ENCODE measurements around the gene HRC. TPM values are rescaled to one million over a fixed set of nuclear protein-coding genes. Genes with fewer than 3 reads are reported as not detected.
"Not testable (repeated sequence)": the region's sequence is repeated elsewhere in the genome, so short reads cannot be mapped to it uniquely, and the experiment has no call there.

Gene HRC
- total and polyA plus RNA-seq, 4 donors: 0.14 to 5.7 (median 1.1) TPM

DNA sequence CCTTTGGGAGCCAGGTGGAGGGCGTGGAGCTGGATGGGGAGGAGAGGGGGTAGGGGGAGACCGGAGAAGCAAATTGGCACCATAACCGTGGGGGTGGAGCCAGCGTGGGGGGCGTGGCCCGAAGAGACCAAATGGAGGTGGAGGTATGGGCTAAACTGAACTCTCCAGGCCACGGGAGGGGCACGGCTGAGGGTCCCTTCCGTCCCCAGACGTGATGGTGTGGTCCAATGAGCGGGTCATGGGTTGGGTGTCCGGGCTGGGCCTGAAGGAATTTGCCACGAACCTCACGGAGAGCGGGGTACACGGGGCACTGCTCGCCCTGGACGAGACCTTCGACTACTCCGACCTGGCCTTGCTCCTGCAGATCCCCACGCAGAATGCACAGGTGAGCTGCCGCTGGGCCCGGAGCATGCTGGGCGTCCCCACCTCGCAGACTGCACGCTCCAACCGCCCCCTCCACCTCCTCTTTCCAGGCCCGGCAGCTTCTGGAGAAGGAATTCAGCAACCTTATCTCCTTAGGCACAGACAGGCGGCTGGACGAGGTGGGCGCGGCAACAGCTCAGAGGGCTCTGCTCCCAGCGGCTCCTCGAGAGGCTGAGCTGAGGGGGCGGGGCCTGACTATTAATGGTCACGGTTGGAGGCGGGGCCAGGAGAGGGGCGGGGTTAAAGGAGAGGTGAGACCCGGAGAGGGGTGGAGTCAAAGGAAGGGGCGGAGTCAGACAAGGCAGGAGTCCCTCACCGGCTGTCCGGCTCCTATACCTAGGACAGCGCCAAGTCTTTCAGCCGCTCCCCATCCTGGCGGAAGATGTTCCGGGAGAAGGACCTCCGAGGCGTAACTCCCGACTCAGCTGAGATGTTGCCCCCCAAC is 6.2 kb downstream of the HRC start:
- peak overlapping the region; percentile 83 to 92 for H3K27ac ChIP-seq (ENCODE audit: low read depth in 1 of 2, low read length in 1 of 2)
- peak overlapping the region in 1 of 2 donors; percentile 69 for H3K9ac ChIP-seq (ENCODE audit: insufficient read depth in 1 of 2, low read length in 2 of 2)
- WGBS, 2 donors: 1 to 3% methylated on average over 46 to 49 of the region's 49 CpGs
- no peaks in the 10 kb centered on the region for H3K27me3 ChIP-seq (ENCODE audit: control insufficient read depth in 3 of 3, insufficient read depth in 3 of 3, low read length in 2 of 3)
- TF ChIP-seq, protein P1, sequence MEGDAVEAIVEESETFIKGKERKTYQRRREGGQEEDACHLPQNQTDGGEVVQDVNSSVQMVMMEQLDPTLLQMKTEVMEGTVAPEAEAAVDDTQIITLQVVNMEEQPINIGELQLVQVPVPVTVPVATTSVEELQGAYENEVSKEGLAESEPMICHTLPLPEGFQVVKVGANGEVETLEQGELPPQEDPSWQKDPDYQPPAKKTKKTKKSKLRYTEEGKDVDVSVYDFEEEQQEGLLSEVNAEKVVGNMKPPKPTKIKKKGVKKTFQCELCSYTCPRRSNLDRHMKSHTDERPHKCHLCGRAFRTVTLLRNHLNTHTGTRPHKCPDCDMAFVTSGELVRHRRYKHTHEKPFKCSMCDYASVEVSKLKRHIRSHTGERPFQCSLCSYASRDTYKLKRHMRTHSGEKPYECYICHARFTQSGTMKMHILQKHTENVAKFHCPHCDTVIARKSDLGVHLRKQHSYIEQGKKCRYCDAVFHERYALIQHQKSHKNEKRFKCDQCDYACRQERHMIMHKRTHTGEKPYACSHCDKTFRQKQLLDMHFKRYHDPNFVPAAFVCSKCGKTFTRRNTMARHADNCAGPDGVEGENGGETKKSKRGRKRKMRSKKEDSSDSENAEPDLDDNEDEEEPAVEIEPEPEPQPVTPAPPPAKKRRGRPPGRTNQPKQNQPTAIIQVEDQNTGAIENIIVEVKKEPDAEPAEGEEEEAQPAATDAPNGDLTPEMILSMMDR (IDR thresholded peaks at IDR 0.05; ENCODE audit: control extremely low read depth, extremely low read depth): no peak
- peak; percentile 84 for ATAC-seq (ENCODE audit: insufficient read depth, low FRiP score)
- peaks cover 0 to under 1% (median 0%) of the 10 kb centered on the region in 4 donors for H3K9me3 ChIP-seq (ENCODE audit: control insufficient read depth in 4 of 4, insufficient read depth in 3 of 4, low read length in 3 of 4)
- H3K4me3 ChIP-seq: peak overlapping the region; percentile 27
- H3K36me3 ChIP-seq (ENCODE audit: control insufficient read depth in 4 of 4, insufficient read depth in 4 of 4, low read length in 4 of 4): no peaks in the 10 kb centered on the region
- DNase-seq: peak; percentile 97 to 99 (median 99)
- H3K4me1 ChIP-seq (ENCODE audit: control insufficient read depth in 5 of 5, insufficient read depth in 5 of 5, low read length in 5 of 5): peaks cover 0 to 16% (median 13%) of the 10 kb centered on the region in 5 donors

DNA sequence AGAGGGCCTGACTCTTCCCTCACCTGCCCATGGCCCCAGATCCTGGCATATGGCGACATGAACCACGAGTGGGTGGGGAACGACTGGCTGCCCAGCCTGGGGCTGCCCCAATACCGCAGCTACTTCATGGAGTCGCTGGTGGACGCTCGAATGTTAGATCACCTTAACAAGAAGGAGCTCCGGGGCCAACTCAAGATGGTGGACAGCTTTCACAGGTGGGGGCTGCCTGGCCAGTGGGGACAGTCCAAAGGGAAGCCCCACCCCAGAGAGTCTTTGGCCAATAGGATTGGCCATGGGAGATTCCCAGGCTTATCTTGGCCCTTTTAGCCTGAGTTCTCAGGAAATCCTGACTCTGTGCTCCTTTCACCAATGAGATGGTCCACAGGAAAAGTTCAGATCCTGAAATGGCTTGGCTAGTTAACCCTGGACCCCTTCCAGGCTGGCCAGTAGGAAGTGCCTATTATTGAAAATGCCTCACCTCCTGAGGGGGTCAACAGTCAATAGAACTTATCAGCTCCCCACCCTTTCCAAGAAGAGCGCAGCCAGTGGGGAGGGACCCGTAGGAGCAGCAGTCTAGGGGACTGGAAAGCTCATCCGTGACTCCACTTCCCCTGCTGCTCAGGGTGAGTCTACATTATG is 7.0 kb downstream of the HRC start:
- Histone ChIP-seq H3K4me3 (peak overlapping the region; percentile 17), H3K27ac (ENCODE audit: low read depth in 1 of 2, low read length in 1 of 2) (peak overlapping the region; percentile 51 to 64), H3K27me3 (ENCODE audit: control insufficient read depth in 3 of 3, insufficient read depth in 3 of 3, low read length in 2 of 3) (no peaks in the 10 kb centered on the region), H3K9ac (ENCODE audit: insufficient read depth in 1 of 2, low read length in 2 of 2) (no peak overlapping the region), H3K36me3 (ENCODE audit: control insufficient read depth in 4 of 4, insufficient read depth in 4 of 4, low read length in 4 of 4) (no peaks in the 10 kb centered on the region), H3K4me1 (ENCODE audit: control insufficient read depth in 5 of 5, insufficient read depth in 5 of 5, low read length in 5 of 5) (peaks cover 0 to 16% (median 13%) of the 10 kb centered on the region in 5 donors), H3K9me3 (ENCODE audit: control insufficient read depth in 4 of 4, insufficient read depth in 3 of 4, low read length in 3 of 4) (no peaks in the 10 kb centered on the region)
- ATAC-seq (ENCODE audit: insufficient read depth, low FRiP score) (no peak), DNase-seq (no peak)
- TF ChIP-seq, protein P1 (IDR thresholded peaks at IDR 0.05; ENCODE audit: control extremely low read depth, extremely low read depth): no peak
- WGBS, 2 donors: 63 to 77% methylated on average over 11 of the region's 11 CpGs

DNA sequence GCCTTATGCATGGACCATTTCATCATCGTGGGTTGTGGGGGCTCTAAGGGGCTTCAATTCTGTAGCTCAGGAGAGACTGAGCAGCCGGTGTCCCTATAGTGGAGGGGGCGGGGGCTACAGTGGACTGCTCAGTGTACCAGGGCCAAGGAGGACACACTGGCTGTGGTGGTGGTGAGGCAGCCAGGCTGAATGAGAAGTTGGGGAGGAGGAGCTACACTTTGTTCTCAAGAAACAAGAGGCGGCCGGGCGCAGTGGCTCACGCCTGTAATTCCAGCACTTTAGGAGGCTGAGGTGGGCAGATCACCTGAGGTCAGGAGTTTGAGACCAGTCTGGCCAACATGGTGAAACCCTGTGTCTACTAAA is 8.8 kb downstream of the HRC start:
- not testable (repeated sequence) for H3K9me3 ChIP-seq (ENCODE audit: control insufficient read depth in 4 of 4, insufficient read depth in 3 of 4, low read length in 3 of 4); DNase-seq; H3K9ac ChIP-seq (ENCODE audit: insufficient read depth in 1 of 2, low read length in 2 of 2); ATAC-seq (ENCODE audit: insufficient read depth, low FRiP score); H3K27me3 ChIP-seq (ENCODE audit: control insufficient read depth in 3 of 3, insufficient read depth in 3 of 3, low read length in 2 of 3); H3K27ac ChIP-seq (ENCODE audit: low read depth in 1 of 2, low read length in 1 of 2); H3K4me3 ChIP-seq; H3K36me3 ChIP-seq (ENCODE audit: control insufficient read depth in 4 of 4, insufficient read depth in 4 of 4, low read length in 4 of 4)
- 41 to 53% methylated on average over 7 of the region's 7 CpGs for WGBS, 2 donors
- peaks cover 0 to 16% (median 13%) of the 10 kb centered on the region in 5 donors for H3K4me1 ChIP-seq (ENCODE audit: control insufficient read depth in 5 of 5, insufficient read depth in 5 of 5, low read length in 5 of 5)
